ENCODE measurements around the gene ZFPM1.

- TF ChIP-seq, protein P1, sequence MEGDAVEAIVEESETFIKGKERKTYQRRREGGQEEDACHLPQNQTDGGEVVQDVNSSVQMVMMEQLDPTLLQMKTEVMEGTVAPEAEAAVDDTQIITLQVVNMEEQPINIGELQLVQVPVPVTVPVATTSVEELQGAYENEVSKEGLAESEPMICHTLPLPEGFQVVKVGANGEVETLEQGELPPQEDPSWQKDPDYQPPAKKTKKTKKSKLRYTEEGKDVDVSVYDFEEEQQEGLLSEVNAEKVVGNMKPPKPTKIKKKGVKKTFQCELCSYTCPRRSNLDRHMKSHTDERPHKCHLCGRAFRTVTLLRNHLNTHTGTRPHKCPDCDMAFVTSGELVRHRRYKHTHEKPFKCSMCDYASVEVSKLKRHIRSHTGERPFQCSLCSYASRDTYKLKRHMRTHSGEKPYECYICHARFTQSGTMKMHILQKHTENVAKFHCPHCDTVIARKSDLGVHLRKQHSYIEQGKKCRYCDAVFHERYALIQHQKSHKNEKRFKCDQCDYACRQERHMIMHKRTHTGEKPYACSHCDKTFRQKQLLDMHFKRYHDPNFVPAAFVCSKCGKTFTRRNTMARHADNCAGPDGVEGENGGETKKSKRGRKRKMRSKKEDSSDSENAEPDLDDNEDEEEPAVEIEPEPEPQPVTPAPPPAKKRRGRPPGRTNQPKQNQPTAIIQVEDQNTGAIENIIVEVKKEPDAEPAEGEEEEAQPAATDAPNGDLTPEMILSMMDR (IDR thresholded peaks at IDR 0.05): no peak
- no peak for TF ChIP-seq POLR2A (IDR thresholded peaks at IDR 0.05)
Observed at GRCh38 chr16:88427376-88427775, 25.7 kb upstream of the ZFPM1 start.

Data from thyroid gland (tissue), 4 donors.